T-helper 17 cell (primary cell): ENCODE results near the gene GIPC2. TPM values are rescaled to one million over a fixed set of nuclear protein-coding genes. Genes with fewer than 3 reads are reported as not detected.

Experiments
- ATAC-seq: fragments of 150-1000 bp; cut with Tn5 transposase; 2 replicates; pipeline ENCODE4 v1.10.0; 2021; ENCODE audit warnings: mild to moderate bottlenecking, moderate library complexity
- DNase-seq, 3 donors: peaks; one replicate each; pipeline versions ENCODE4 v3.0.0 to v3.0.0-alpha.2; 2020 to 2021
- H3K9me3 ChIP-seq: one replicate; pipeline ENCODE4 v1.7.0; 2013; ENCODE audit warnings: low read length, mild to moderate bottlenecking; ENCODE audit not compliant: control insufficient read depth, poor library complexity, severe bottlenecking
- H3K27ac Mint-ChIP-seq: one replicate; pipeline ENCODE4 v1.8.0; 2022; ENCODE audit warnings: mild to moderate bottlenecking, moderate library complexity, mixed read lengths
- H3K27me3 Mint-ChIP-seq: one replicate; pipeline ENCODE4 v1.8.0; 2022; ENCODE audit warnings: mixed read lengths
- H3K36me3 Mint-ChIP-seq: one replicate; pipeline ENCODE4 v1.8.0; 2022; ENCODE audit warnings: low read depth, mixed read lengths
- H3K4me1 Mint-ChIP-seq: one replicate; pipeline ENCODE4 v1.8.0; 2022; ENCODE audit warnings: mild to moderate bottlenecking, mixed read lengths
- H3K4me3 Mint-ChIP-seq: one replicate; pipeline ENCODE4 v1.8.0; 2022; ENCODE audit warnings: mild to moderate bottlenecking, moderate library complexity, mixed read lengths
- total RNA-seq, 4 donors: library from RNA in 2 of 4; stranded (reverse) in 2 of 4; gene quantifications; one replicate each; pipeline ENCODE4 v1.2.3 and lab custom pipeline; 2022 to 2026

Gene GIPC2
- total RNA-seq, 2 donors from 2014 or later, result 0.17 TPM; not detected in 1

DNA sequence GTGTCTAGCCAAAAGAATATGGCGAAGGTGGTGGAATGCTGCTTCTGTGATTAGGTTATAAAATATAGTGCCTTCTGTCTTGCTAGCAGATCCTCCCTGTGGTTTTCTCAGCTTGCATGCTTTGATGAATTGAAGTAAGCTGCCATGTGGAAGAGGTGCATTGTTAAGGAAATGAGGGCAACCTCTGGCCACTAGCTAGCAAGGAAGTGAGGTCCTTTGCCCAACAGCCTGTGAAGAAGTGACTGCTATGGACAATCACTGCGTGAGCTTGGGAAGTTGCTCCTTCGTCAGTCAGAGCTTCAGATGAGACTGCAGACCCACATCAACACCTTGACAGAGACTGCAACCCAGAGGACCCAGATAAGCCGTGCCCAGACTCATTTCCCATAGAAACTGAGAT is 109.4 kb downstream of the GIPC2 start:
- Mint-ChIP-seq H3K27ac (no peak overlapping the region), H3K27me3 (peaks cover 36% of the 10 kb centered on the region), H3K4me3 (no peak overlapping the region), H3K4me1 (no peaks in the 10 kb centered on the region), H3K36me3 (peaks cover 2% of the 10 kb centered on the region)
- H3K9me3 ChIP-seq, result no peaks in the 10 kb centered on the region
- no peak for DNase-seq
- ATAC-seq, result no peak

DNA sequence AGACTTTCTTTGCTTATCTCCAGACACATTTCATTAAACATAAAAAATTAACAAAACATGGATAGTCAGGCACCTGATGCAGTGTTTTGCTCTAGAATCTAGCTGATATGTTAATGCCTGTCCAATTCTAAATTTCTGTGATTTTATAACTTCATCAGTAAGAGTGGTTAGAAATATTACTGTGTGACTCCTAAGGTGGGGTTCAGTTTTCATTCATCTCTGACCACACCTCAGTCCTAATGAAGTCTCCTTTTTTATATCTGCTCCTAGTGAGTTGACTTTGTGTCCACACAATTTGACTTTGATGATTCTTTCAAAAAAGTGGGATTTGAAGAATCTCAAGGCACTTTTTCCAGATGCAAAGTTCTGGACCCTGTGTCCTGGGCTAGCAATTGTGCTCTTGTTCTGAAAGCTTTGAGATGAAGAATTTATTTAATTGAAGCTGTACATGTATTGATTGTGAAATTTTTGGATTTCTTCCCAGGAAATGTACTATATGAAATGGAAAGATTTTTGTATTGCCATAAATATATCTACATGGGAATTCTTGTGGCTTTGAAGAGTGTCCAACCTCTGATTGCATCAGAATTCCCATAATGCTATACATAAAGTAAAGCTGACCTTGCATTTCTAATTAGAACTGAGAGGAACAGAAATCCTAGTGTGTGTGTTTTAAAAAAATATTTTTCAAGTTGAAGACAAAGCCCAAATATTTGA is 111.2 kb downstream of the GIPC2 start:
- Mint-ChIP-seq H3K4me1 (no peaks in the 10 kb centered on the region), H3K27me3 (peaks cover 29% of the 10 kb centered on the region), H3K36me3 (no peaks in the 10 kb centered on the region), H3K27ac (no peak overlapping the region), H3K4me3 (no peak overlapping the region)
- no peaks in the 10 kb centered on the region for H3K9me3 ChIP-seq
- ATAC-seq (no peak), DNase-seq (no peak)

DNA sequence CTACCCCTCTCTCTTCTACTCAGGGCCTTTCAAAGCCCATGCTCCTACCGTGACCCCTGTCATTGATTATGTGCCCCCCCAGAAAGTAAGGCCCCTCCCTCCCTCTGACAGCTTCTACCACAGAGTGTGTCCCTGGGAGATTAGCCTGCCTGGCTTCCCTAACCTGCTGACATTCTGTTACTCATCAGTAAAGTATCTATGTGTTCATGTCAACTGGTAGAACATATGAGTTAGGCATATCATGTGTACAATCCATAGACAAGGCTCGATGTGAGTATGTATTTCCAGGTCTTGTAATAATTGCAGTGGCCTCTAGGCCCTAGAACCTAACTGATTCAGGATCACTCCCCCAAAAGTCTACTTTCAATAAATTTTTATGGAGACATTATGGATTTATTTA is 120.0 kb downstream of the GIPC2 start:
- H3K9me3 ChIP-seq, result no peaks in the 10 kb centered on the region
- H3K4me1 Mint-ChIP-seq, result no peaks in the 10 kb centered on the region
- ATAC-seq, result no peak
- peaks cover 10% of the 10 kb centered on the region for H3K27me3 Mint-ChIP-seq
- no peaks in the 10 kb centered on the region for H3K36me3 Mint-ChIP-seq
- no peak for DNase-seq
- H3K27ac Mint-ChIP-seq, result no peak overlapping the region
- H3K4me3 Mint-ChIP-seq, result no peak overlapping the region

GRCh38 chr1:78168306-78168705 is 122.5 kb downstream of the GIPC2 start:
- no peak overlapping the region for H3K27ac Mint-ChIP-seq
- peaks cover 10% of the 10 kb centered on the region for H3K27me3 Mint-ChIP-seq
- H3K36me3 Mint-ChIP-seq, result no peaks in the 10 kb centered on the region

DNA sequence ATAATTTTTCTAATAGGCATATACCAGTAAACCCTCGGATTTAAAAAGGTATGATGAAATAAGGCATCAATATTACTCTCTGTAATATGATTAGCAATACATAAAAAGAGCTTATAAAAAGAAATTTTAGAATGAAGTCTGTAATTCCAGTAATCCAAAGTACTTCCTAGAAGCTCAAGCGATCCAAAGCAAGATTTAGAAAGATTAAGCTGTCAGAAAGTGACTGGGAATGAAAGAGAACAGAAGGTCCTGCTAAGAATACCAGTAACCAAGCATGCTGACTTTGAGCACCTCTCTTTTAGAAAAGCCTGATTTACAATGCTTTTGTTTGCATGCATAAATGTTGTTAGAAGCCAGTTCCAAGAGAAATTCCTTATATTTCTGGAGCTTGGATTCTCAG is 125.1 kb downstream of the GIPC2 start:
- no peaks in the 10 kb centered on the region for H3K36me3 Mint-ChIP-seq
- H3K4me3 Mint-ChIP-seq, result no peak overlapping the region

More at GRCh38 chr1:78168306-78168705, 122.5 kb downstream of the GIPC2 start:
- ATAC-seq (no peak), DNase-seq (no peak)
- H3K4me3 Mint-ChIP-seq, result no peak overlapping the region
- no peaks in the 10 kb centered on the region for H3K4me1 Mint-ChIP-seq
- no peaks in the 10 kb centered on the region for H3K9me3 ChIP-seq

GRCh38 chr1:78171736-78172590 is 126.2 kb downstream of the GIPC2 start:
- peaks cover 2% of the 10 kb centered on the region for H3K4me1 Mint-ChIP-seq
- H3K36me3 Mint-ChIP-seq, result no peaks in the 10 kb centered on the region
- DNase-seq, result no peak
- H3K9me3 ChIP-seq, result no peaks in the 10 kb centered on the region
- no peak overlapping the region for H3K27ac Mint-ChIP-seq
- H3K4me3 Mint-ChIP-seq, result no peak overlapping the region
- no peak for ATAC-seq
- H3K27me3 Mint-ChIP-seq, result peaks cover 15% of the 10 kb centered on the region

More for the DNA sequence above, 125.1 kb downstream of the GIPC2 start:
- Mint-ChIP-seq H3K4me1 (peaks cover 2% of the 10 kb centered on the region), H3K27me3 (peaks cover 10% of the 10 kb centered on the region), H3K27ac (no peak overlapping the region)
- no peaks in the 10 kb centered on the region for H3K9me3 ChIP-seq
- ATAC-seq, result no peak
- no peak for DNase-seq

- H3K9me3 ChIP-seq, result no peaks in the 10 kb centered on the region
- H3K4me1 Mint-ChIP-seq, result peaks cover 2% of the 10 kb centered on the region
- ATAC-seq, result no peak
- H3K27me3 Mint-ChIP-seq, result peaks cover 20% of the 10 kb centered on the region
- H3K27ac Mint-ChIP-seq, result no peak overlapping the region
- H3K36me3 Mint-ChIP-seq, result no peaks in the 10 kb centered on the region
- H3K4me3 Mint-ChIP-seq, result no peak overlapping the region
- DNase-seq, result no peak
These were observed 130.7 kb downstream of the GIPC2 start for GRCh38 chr1:78176448-78176847.

GRCh38 chr1:78177708-78178270 is 132.0 kb downstream of the GIPC2 start:
- Mint-ChIP-seq H3K36me3 (no peaks in the 10 kb centered on the region), H3K27me3 (peaks cover 20% of the 10 kb centered on the region), H3K4me3 (no peak overlapping the region), H3K4me1 (peaks cover 2% of the 10 kb centered on the region), H3K27ac (no peak overlapping the region)
- ATAC-seq (no peak), DNase-seq (no peak)
- H3K9me3 ChIP-seq, result no peaks in the 10 kb centered on the region

- ATAC-seq (no peak), DNase-seq (no peak)
- no peaks in the 10 kb centered on the region for H3K36me3 Mint-ChIP-seq
- H3K27ac Mint-ChIP-seq, result no peak overlapping the region
- H3K9me3 ChIP-seq, result no peaks in the 10 kb centered on the region
- H3K27me3 Mint-ChIP-seq, result peaks cover 20% of the 10 kb centered on the region
- H3K4me3 Mint-ChIP-seq, result no peak overlapping the region
- no peaks in the 10 kb centered on the region for H3K4me1 Mint-ChIP-seq
These were observed 133.1 kb downstream of the GIPC2 start for GRCh38 chr1:78178816-78179215.

DNA sequence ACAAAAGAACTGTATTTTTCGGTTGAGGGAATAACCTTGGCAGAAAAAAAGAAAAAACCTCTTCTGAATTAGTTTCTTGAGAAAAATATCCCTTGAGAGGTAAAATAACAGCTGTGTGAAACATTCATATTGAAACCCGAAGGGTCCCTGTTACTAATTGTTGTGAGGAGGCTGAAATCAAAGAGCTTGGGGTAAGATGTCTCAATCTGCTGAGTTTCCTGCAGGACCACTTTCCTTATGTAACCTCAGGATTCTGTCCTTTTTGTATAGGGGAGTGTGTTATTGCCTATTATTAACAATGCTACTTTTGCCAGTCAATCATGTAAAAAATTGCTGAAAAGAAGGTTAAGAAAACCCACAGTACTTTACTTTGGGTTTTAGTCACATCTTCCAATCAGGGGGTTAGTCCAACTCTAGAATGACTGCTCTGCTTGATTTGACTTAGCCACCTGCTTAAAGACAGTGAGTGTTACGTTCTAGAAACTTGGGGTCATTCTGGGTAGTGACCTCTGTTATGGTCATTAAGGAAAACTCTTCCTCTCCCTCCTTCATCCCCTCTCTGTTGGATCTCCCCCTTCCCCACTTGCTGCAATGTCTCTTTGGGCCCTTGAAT is 138.8 kb downstream of the GIPC2 start:
- Mint-ChIP-seq H3K27ac (no peak overlapping the region), H3K4me1 (no peaks in the 10 kb centered on the region), H3K27me3 (peaks cover 15% of the 10 kb centered on the region), H3K4me3 (no peak overlapping the region), H3K36me3 (no peaks in the 10 kb centered on the region)
- DNase-seq, result no peak
- H3K9me3 ChIP-seq, result no peaks in the 10 kb centered on the region
- no peak for ATAC-seq

Other genes starting within 250 kb of the GIPC2 start
- 1 to 10 TPM in 1 of 2 donors, under 1 TPM in 1; 0.90 to 4.5 TPM for gene NEXN, start 157.3 kb upstream of the GIPC2 start, total RNA-seq
- gene FUBP1, start 66.9 kb upstream of the GIPC2 start, total RNA-seq, result 100 to 1,000 TPM; 227 to 253 TPM
- gene DNAJB4, start 41.0 kb upstream of the GIPC2 start, total RNA-seq, result 10 to 100 TPM; 15.2 to 20.8 TPM